Thyroid gland (tissue), 4 donors: Measurements from ENCODE around the gene IL17B.

ENCODE experiments used
- POLR2A ChIP-seq, 2 donors: fragments of 450-650 bp; IDR thresholded peaks; one replicate each; pipeline ENCODE4 v1.6.1; 2017; ENCODE audit warnings: antibody characterized with exemption in 2 of 2, mild to moderate bottlenecking in 2 of 2, moderate library complexity in 1 of 2
- TF ChIP-seq, protein P1 (sequence below), 6 experiments: fragments of 200-600 bp in 3 of 6; fragments of 450-650 bp in 3 of 6; sonication (generic) in 3 of 6; IDR thresholded peaks; one replicate each; pipeline ENCODE4 v1.5.1; 2016 to 2019; ENCODE audit warnings: antibody characterized with exemption in 6 of 6, mild to moderate bottlenecking in 2 of 6, inconsistent platforms in 1 of 6, moderate library complexity in 1 of 6

DNA sequence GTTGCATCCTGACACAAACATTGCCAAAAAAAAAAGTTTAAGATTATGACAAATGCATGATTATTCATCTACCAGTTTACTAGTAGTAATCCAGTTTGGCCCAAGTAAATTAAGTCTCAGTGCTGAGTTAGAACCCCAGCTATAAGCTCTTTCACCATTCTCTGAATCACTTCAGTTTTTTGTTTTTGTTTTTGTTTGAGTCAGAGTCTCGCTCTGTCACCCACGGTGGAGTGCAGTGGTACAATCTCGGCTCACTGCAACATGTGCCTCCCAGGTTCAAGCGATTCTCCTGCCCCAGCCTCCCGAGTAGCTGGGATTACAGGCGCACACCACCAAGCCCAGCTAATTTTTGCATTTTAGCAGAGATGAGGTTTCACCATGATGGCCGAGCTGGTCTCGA is 22.7 kb downstream of the IL17B start:
- TF ChIP-seq, protein P1, sequence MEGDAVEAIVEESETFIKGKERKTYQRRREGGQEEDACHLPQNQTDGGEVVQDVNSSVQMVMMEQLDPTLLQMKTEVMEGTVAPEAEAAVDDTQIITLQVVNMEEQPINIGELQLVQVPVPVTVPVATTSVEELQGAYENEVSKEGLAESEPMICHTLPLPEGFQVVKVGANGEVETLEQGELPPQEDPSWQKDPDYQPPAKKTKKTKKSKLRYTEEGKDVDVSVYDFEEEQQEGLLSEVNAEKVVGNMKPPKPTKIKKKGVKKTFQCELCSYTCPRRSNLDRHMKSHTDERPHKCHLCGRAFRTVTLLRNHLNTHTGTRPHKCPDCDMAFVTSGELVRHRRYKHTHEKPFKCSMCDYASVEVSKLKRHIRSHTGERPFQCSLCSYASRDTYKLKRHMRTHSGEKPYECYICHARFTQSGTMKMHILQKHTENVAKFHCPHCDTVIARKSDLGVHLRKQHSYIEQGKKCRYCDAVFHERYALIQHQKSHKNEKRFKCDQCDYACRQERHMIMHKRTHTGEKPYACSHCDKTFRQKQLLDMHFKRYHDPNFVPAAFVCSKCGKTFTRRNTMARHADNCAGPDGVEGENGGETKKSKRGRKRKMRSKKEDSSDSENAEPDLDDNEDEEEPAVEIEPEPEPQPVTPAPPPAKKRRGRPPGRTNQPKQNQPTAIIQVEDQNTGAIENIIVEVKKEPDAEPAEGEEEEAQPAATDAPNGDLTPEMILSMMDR (IDR thresholded peaks at IDR 0.05), result no peak
- TF ChIP-seq POLR2A (IDR thresholded peaks at IDR 0.05), result no peak
